Sigmoid colon (tissue), 7 donors: Measurements from ENCODE around the gene UTF1. TPM values are rescaled to one million over a fixed set of nuclear protein-coding genes. Genes with fewer than 3 reads are reported as not detected.

Experiments
- DNase-seq: peaks from one replicate; pipeline ENCODE4 v3.0.0-alpha.2; 2019
- H3K27ac ChIP-seq, 4 donors: fragments of 200-600 bp; sonication (generic); one replicate each; pipeline ENCODE4 v1.5.1; 2016 to 2019; ENCODE audit warnings: mild to moderate bottlenecking in 1 of 4
- H3K27me3 ChIP-seq, 3 donors: fragments of 200-600 bp; sonication (generic); one replicate each; pipeline ENCODE4 v1.5.1; 2019; ENCODE audit warnings: mild to moderate bottlenecking in 1 of 3
- H3K36me3 ChIP-seq, 4 donors: fragments of 200-600 bp; sonication (generic); one replicate each; pipeline ENCODE4 v1.5.1; 2016 to 2019
- H3K4me1 ChIP-seq, 4 donors: fragments of 200-600 bp; sonication (generic); one replicate each; pipeline ENCODE4 v1.5.1; 2017 to 2019
- H3K4me3 ChIP-seq, 4 donors: fragments of 200-600 bp; sonication (generic); one replicate each; pipeline ENCODE4 v1.5.1; 2017 to 2019; ENCODE audit warnings: mild to moderate bottlenecking in 2 of 4, moderate library complexity in 1 of 4
- H3K9me3 ChIP-seq, 4 donors: fragments of 200-600 bp in 3 of 4; sonication (generic) in 3 of 4; one replicate each; pipeline versions ENCODE4 v1.5.1 to v1.6.1; 2013 to 2019
- EP300 ChIP-seq, 4 donors: sonication (generic); formaldehyde crosslinking; IDR thresholded peaks; one replicate each; pipeline ENCODE4 v1.6.1; 2017; ENCODE audit warnings: antibody characterized with exemption in 4 of 4
- POLR2A ChIP-seq, 2 donors: fragments of 450-650 bp; IDR thresholded peaks; one replicate each; pipeline ENCODE4 v1.6.1; 2016; ENCODE audit warnings: antibody characterized with exemption in 2 of 2, mild to moderate bottlenecking in 2 of 2, moderate library complexity in 2 of 2
- POLR2AphosphoS5 ChIP-seq, 4 donors: sonication (generic); formaldehyde crosslinking; IDR thresholded peaks; one replicate each; pipeline ENCODE4 v1.6.1; 2017; ENCODE audit warnings: antibody characterized with exemption in 4 of 4
- whole genome bisulfite sequencing, 2 donors: extraction: QIAGEN DNeasy Blood & Tissue Kit; methylation state at CpG; one replicate each; pipeline ENCODE4 v1.1.7; 2013; 5-methylcytosine and 5-hydroxymethylcytosine counted together
- intact Hi-C: fragments of 100-400 bp; cut with DNase I; formaldehyde crosslinking; loops from one replicate; pipeline ENCODE4 v1.15.1; 2023
- polyA plus RNA-seq, 3 donors: library from polyadenylated mRNA; stranded (reverse); fragments of 200-250 nt; gene quantifications; one replicate each; pipeline ENCODE4 v1.2.3, GENCODE V29; 2013
- total RNA-seq, 4 donors: library from RNA; depleted of rRNA; stranded (reverse); fragments of >200 nt; gene quantifications; one replicate each; pipeline ENCODE4 v1.1.0, GENCODE V29; 2016
- TF ChIP-seq, protein P1 (sequence below), 4 experiments: fragments of 450-650 bp in 3 of 4; fragments of 200-600 bp in 1 of 4; IDR thresholded peaks; one replicate each; pipeline ENCODE4 v1.5.1; 2016 to 2019; ENCODE audit warnings: antibody characterized with exemption in 4 of 4, mild to moderate bottlenecking in 3 of 4, moderate library complexity in 2 of 4
- donor health status: healthy with polysubstance abuse.
- donor health status: Bipolar disorder and iron deficiency.
- donor health status: healthy.

The UTF1 gene
- total and polyA plus RNA-seq, 7 donors, result not detected

DNA sequence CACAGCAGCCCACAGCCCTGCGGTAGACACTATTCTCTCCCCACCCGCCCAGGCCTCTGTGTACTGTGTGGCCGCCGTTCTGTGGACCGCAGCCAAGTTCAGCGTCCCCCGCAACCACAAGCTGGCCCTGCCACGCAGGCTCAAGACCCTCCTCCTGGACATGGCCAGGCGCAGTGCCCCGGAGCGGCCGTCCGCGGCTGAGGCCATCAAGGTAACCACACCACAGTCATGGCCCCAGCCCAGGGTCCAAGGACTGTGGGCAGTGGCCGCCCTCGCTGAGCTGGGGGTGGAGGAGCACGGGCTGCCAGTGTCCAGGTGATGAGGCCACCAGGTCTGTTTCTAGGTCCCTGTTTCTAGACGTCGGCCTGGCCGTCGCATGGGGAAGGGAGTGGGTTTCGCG, 34.4 kb upstream of the UTF1 start:
- H3K27me3 ChIP-seq, result no peaks in the 10 kb centered on the region
- H3K4me3 ChIP-seq, result no peak overlapping the region
- H3K36me3 ChIP-seq, result no peaks in the 10 kb centered on the region
- no peaks in the 10 kb centered on the region for H3K4me1 ChIP-seq
- H3K9me3 ChIP-seq, result peaks cover 0 to 2% (median 0%) of the 10 kb centered on the region in 4 donors
- TF ChIP-seq, protein P1, sequence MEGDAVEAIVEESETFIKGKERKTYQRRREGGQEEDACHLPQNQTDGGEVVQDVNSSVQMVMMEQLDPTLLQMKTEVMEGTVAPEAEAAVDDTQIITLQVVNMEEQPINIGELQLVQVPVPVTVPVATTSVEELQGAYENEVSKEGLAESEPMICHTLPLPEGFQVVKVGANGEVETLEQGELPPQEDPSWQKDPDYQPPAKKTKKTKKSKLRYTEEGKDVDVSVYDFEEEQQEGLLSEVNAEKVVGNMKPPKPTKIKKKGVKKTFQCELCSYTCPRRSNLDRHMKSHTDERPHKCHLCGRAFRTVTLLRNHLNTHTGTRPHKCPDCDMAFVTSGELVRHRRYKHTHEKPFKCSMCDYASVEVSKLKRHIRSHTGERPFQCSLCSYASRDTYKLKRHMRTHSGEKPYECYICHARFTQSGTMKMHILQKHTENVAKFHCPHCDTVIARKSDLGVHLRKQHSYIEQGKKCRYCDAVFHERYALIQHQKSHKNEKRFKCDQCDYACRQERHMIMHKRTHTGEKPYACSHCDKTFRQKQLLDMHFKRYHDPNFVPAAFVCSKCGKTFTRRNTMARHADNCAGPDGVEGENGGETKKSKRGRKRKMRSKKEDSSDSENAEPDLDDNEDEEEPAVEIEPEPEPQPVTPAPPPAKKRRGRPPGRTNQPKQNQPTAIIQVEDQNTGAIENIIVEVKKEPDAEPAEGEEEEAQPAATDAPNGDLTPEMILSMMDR (IDR thresholded peaks at IDR 0.05), result no peak
- TF ChIP-seq POLR2A (IDR thresholded peaks at IDR 0.05), result no peak
- no peak for TF ChIP-seq POLR2AphosphoS5 (IDR thresholded peaks at IDR 0.05)
- TF ChIP-seq EP300 (IDR thresholded peaks at IDR 0.05), result no peak
- intact Hi-C loops, result no loop called here
- DNase-seq, result no peak
- H3K27ac ChIP-seq, result no peak overlapping the region
- WGBS, 2 donors, result 94% methylated on average over 23 of the region's 23 CpGs

DNA sequence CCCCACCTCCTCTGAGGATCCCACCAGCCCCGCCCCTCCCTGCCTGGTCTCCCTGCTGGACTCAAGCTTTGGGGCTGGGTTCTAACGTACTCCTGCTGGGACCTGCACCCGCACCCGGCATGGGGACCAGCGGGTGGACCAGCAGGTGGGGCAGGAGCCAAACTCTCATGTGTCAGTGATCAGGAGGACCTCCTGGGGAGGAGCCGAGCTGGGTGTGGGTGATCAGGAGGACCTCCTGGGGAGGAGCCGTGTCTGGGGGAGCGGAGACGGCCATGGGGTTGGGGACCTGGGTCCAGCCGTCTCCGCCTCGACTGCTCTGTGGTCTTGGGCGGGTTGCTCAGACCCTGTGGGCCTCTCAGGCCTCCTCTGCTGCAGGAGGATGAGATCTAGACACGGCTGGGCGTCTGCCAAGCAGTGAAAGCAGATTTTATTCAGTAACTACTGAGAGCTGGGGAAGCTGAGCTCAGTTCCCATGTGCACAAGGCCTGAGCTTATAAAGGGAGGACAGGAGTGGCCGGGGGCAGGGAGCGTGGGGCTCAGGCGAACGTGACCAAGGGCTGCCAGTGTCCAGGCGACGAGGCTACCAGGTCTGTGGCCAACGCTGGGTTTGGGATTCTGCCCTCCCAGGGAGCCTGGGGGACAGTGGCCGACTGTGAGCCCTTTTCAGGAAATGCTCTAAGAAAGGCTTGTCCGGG, 33.6 kb upstream of the UTF1 start:
- Histone ChIP-seq H3K9me3 (peaks cover 0 to 2% (median 0%) of the 10 kb centered on the region in 4 donors), H3K27ac (no peak overlapping the region), H3K36me3 (no peaks in the 10 kb centered on the region), H3K4me1 (no peaks in the 10 kb centered on the region), H3K4me3 (no peak overlapping the region), H3K27me3 (no peaks in the 10 kb centered on the region)
- 81% methylated on average over 24 of the region's 24 CpGs for WGBS, 2 donors
- no peak for DNase-seq
- intact Hi-C loops, result no loop called here
- TF ChIP-seq POLR2A (IDR thresholded peaks at IDR 0.05) (no peak), POLR2AphosphoS5 (IDR thresholded peaks at IDR 0.05) (no peak), EP300 (IDR thresholded peaks at IDR 0.05) (no peak)
- TF ChIP-seq, protein P1 (IDR thresholded peaks at IDR 0.05), result no peak

DNA sequence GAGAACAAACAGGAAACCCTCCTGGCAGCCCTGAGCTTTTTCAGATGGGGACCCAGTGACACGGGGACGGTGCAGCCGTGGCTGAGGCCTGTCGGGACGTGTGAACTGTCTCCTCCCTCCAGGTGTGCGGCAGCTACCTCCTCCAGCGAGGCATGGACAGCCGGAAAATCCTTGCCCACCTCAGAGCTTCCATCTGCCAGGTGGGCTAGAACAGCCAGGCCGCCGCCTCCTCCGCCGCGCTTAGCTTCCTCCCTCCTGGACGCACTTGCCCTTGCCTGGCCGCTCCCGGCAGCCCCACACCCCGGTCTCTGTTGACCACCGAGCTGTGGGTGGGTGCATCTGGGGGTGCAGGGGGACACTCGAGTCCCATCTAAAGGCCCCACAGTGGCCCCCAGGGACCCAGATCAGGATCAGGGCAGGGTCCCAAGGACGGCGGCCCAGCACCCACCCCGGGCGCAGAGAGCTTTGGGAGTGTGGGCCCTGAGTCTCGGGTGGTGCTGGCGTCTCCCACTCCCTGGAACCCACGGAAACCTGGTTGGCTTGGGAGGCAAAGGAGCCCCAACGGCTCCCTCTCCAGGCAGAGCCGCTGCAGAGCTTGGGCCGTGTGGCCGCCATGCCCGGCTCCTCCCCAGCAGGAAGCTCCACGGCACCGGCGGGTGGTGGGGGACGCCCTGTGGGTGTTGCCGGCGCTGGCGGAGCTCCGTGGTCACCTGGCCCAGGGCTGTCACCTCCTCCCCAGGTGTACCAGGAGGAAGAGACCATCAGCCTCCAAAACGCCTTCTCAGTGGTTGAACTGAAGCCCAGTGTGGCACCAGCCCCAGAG, 32.9 kb upstream of the UTF1 start:
- H3K4me3 ChIP-seq, result no peak overlapping the region
- 68 to 87% methylated on average over 40 of the region's 40 CpGs for WGBS, 2 donors
- no peak overlapping the region for H3K27ac ChIP-seq
- DNase-seq, result no peak
- H3K4me1 ChIP-seq, result no peaks in the 10 kb centered on the region
- TF ChIP-seq, protein P1 (IDR thresholded peaks at IDR 0.05), result no peak
- TF ChIP-seq EP300 (IDR thresholded peaks at IDR 0.05), result no peak
- no peak for TF ChIP-seq POLR2A (IDR thresholded peaks at IDR 0.05)
- TF ChIP-seq POLR2AphosphoS5 (IDR thresholded peaks at IDR 0.05), result no peak
- no peaks in the 10 kb centered on the region for H3K9me3 ChIP-seq
- no peaks in the 10 kb centered on the region for H3K36me3 ChIP-seq
- H3K27me3 ChIP-seq, result no peaks in the 10 kb centered on the region
- intact Hi-C loops, result no loop called here

DNA sequence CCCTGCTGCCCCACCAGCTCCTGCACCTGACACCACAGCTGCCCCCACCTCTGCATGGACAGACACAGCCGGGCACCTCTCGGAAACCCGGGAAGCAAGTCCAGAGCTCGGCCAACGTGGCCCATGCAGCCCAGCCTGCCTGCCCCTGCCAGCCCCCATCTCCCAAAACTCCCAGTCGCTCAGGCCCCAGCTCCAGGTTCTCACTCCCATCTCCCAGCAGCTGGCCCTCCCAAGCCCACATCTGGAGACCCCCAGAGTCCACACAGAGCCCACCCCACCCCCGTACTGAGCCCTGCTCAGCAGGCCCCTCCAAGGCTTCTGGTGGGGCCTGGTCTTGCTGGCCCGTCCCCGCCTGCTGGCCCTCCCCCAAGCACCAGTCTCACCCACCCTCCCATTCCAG, 32.2 kb upstream of the UTF1 start:
- Histone ChIP-seq H3K4me1 (no peaks in the 10 kb centered on the region), H3K36me3 (no peaks in the 10 kb centered on the region), H3K4me3 (no peak overlapping the region), H3K27ac (no peak overlapping the region), H3K27me3 (no peaks in the 10 kb centered on the region), H3K9me3 (no peaks in the 10 kb centered on the region)
- WGBS, 2 donors, result 88 to 94% methylated on average over 9 of the region's 9 CpGs
- intact Hi-C loops, result no loop called here
- no peak for DNase-seq
- TF ChIP-seq, protein P1 (IDR thresholded peaks at IDR 0.05), result no peak
- no peak for TF ChIP-seq POLR2A (IDR thresholded peaks at IDR 0.05)
- no peak for TF ChIP-seq POLR2AphosphoS5 (IDR thresholded peaks at IDR 0.05)
- no peak for TF ChIP-seq EP300 (IDR thresholded peaks at IDR 0.05)
